Peyer's patch (tissue), 4 donors: Measurements from ENCODE around the gene STK25.

ENCODE experiments used
- CTCF ChIP-seq, 6 experiments: fragments of 450-650 bp in 4 of 6; fragments of 200-600 bp in 2 of 6; sonication (generic) in 1 of 6; IDR thresholded peaks; one replicate each; pipeline ENCODE4 v1.5.1; 2017 to 2019; ENCODE audit warnings: antibody characterized with exemption in 6 of 6, mild to moderate bottlenecking in 3 of 6, moderate library complexity in 1 of 6
- POLR2A ChIP-seq, 2 donors: fragments of 450-650 bp; IDR thresholded peaks; one replicate each; pipeline ENCODE4 v1.5.1; 2017; ENCODE audit warnings: antibody characterized with exemption in 2 of 2, mild to moderate bottlenecking in 2 of 2, moderate library complexity in 2 of 2

DNA sequence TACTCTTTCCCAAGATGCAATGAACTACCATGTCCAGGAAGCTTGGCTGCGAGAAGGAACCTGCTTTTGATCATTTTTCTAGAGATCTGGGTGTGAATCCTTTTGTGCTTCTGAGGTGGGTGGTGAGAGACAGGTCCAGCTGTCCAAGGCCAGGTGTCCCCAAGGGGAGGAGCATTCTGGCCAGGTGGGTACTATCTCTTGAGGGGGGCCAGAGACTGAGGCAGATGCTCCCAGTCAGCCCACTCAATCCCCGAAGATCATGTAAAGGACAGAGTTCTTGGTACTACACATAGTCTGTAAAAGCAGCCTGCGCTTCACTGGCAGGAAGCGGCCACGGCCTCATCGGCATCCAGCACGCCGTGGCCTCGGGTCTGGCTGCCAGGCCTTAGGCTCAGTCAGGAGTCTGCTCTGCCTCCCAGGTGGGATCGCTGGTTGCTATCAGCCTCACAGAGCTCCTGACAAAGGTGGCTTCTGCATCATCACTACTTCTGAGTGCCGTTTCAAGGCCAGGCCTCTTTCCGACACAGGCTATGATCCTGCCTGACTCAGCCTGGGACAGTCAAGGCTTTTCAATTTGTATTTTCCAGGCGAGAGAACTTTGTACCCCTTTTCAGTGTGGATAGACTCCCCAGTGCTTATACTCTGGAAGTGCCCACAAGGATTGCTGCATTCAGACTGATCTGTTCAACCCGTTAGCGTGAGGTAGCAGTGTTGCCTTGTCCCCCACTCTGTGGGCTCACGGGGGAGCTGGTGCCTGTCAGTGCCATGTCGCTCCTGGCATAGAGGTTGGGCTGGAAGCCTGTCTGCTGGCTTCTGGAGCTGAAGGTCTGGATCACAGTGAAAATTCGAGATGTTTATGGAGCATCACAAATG is 29.1 kb downstream of the STK25 start:
- TF ChIP-seq CTCF (IDR thresholded peaks at IDR 0.05) (no peak), POLR2A (IDR thresholded peaks at IDR 0.05) (no peak)
